D341Med (cell line): ENCODE results near the gene FGA.
"Not testable (repeated sequence)": the region's sequence is repeated elsewhere in the genome, so short reads cannot be mapped to it uniquely, and the experiment has no call there.

ENCODE experiments used
- DNase-seq: peaks from one replicate; pipeline ENCODE4 v3.0.0; 2012; ENCODE audit warnings: low spot score

The FGA gene

GRCh38 chr4:154606728-154607723, 16.5 kb upstream of the FGA start:
- DNase-seq = no peak

GRCh38 chr4:154604696-154605200, 14.2 kb upstream of the FGA start:
- DNase-seq = no peak

- DNase-seq = no peak
These were observed 12.7 kb upstream of the FGA start for GRCh38 chr4:154603033-154603943.

GRCh38 chr4:154602404-154603020, 12.0 kb upstream of the FGA start:
- DNase-seq = no peak

- DNase-seq = no peak
These were observed 7.5 kb upstream of the FGA start for GRCh38 chr4:154597798-154598774.

GRCh38 chr4:154597281-154597680, 6.7 kb upstream of the FGA start:
- not testable (repeated sequence) for DNase-seq

GRCh38 chr4:154595807-154596206, 5.3 kb upstream of the FGA start:
- no peak for DNase-seq

GRCh38 chr4:154594343-154594742, 3.8 kb upstream of the FGA start:
- DNase-seq = not testable (repeated sequence)

- no peak for DNase-seq
These were observed 3.3 kb upstream of the FGA start for GRCh38 chr4:154593868-154594267.

- DNase-seq = no peak
These were observed 1.3 kb upstream of the FGA start for GRCh38 chr4:154591890-154592289.

GRCh38 chr4:154589296-154590197, 995 bp downstream of the FGA start:
- DNase-seq = no peak

GRCh38 chr4:154588198-154588597, 2.3 kb downstream of the FGA start:
- no peak for DNase-seq

- DNase-seq = no peak
These were observed 4.1 kb downstream of the FGA start for GRCh38 chr4:154586296-154587033.

- DNase-seq = no peak
These were observed 5.0 kb downstream of the FGA start for GRCh38 chr4:154585369-154586018.

- no peak for DNase-seq
These were observed 6.3 kb downstream of the FGA start for GRCh38 chr4:154584259-154584658.

GRCh38 chr4:154583677-154584076, 6.9 kb downstream of the FGA start:
- no peak for DNase-seq

- DNase-seq = no peak
These were observed 7.3 kb downstream of the FGA start for GRCh38 chr4:154583230-154583629.

GRCh38 chr4:154582723-154583122, 7.8 kb downstream of the FGA start:
- DNase-seq = no peak

- DNase-seq = no peak
These were observed 10.6 kb downstream of the FGA start for GRCh38 chr4:154579927-154580326.
